HepG2 (cell line): ENCODE measurements around the gene PDE3B. TPM values are rescaled to one million over a fixed set of nuclear protein-coding genes. Genes with fewer than 3 reads are reported as not detected.
A peak's percentile ranks its signal among the peaks of the same experiment; 100 is the strongest.

Experiments used
- BORCS8-MEF2B ChIP-seq: sonication (generic); formaldehyde crosslinking; IDR thresholded peaks from 2 replicates; pipeline ENCODE4 v1.8.0; 2022; ENCODE audit warnings: mild to moderate bottlenecking, missing genetic modification reagents
- GABPA ChIP-seq, 2 experiments: IDR thresholded peaks; 2 replicates each; pipeline ENCODE4 v1.6.1; 2011 to 2016; ENCODE audit warnings: low read depth in 2 of 2, low read length in 1 of 2, missing biosample characterization in 1 of 2, missing genetic modification characterization in 1 of 2
- GABPB1 ChIP-seq: IDR thresholded peaks from 2 replicates; pipeline ENCODE4 v1.6.1; 2016; ENCODE audit warnings: mild to moderate bottlenecking, missing genetic modification reagents, moderate library complexity, missing compliant biosample characterization
- GFI1 ChIP-seq: sonication (generic); formaldehyde crosslinking; IDR thresholded peaks from 2 replicates; pipeline ENCODE4 v1.5.0; 2020; ENCODE audit warnings: missing genetic modification reagents, mild to moderate bottlenecking, borderline replicate concordance
- NFRKB ChIP-seq: fragments of 450-650 bp; IDR thresholded peaks from 2 replicates; pipeline ENCODE4 v1.6.1; 2017
- PHF21A ChIP-seq: sonication (generic); formaldehyde crosslinking; IDR thresholded peaks from 2 replicates; pipeline ENCODE4 v1.5.0; 2020; ENCODE audit warnings: mild to moderate bottlenecking, missing genetic modification reagents
- RBAK ChIP-seq: sonication (generic); formaldehyde crosslinking; IDR thresholded peaks from 2 replicates; pipeline ENCODE4 v1.5.1; 2020; ENCODE audit warnings: mild to moderate bottlenecking, missing genetic modification reagents
- RBM39 ChIP-seq: fragments of 200-400 bp; formaldehyde crosslinking; IDR thresholded peaks from one replicate; pipeline ENCODE4 v1.6.1; 2018; ENCODE audit warnings: antibody characterized with exemption, mild to moderate bottlenecking, low read depth, low read length; ENCODE audit not compliant: poor library complexity, severe bottlenecking
- SATB2 ChIP-seq: sonication (generic); formaldehyde crosslinking; IDR thresholded peaks from 2 replicates; pipeline ENCODE4 v1.5.0; 2020; ENCODE audit warnings: missing genetic modification reagents
- SIX1 ChIP-seq: sonication (generic); formaldehyde crosslinking; IDR thresholded peaks from 2 replicates; pipeline ENCODE4 v1.4.0; 2020; ENCODE audit warnings: missing genetic modification reagents, borderline replicate concordance
- SMARCC2 ChIP-seq: fragments of 450-650 bp; IDR thresholded peaks from 2 replicates; pipeline ENCODE4 v1.6.1; 2017; ENCODE audit warnings: antibody characterized with exemption, mild to moderate bottlenecking
- ZMAT3 ChIP-seq: sonication (generic); formaldehyde crosslinking; conservative IDR thresholded peaks from 2 replicates; pipeline ENCODE4 v1.7.0; 2021; ENCODE audit warnings: missing genetic modification reagents
- ZMYM2 ChIP-seq: sonication (generic); formaldehyde crosslinking; IDR thresholded peaks from 2 replicates; pipeline ENCODE4 v1.8.0; 2022; ENCODE audit warnings: mild to moderate bottlenecking, missing genetic modification reagents
- ZNF569 ChIP-seq: sonication (generic); formaldehyde crosslinking; IDR thresholded peaks from 2 replicates; pipeline ENCODE4 v1.5.0; 2020; ENCODE audit warnings: mild to moderate bottlenecking, missing genetic modification reagents, moderate library complexity, borderline replicate concordance
- ZNF75D ChIP-seq: sonication (generic); formaldehyde crosslinking; IDR thresholded peaks from 2 replicates; pipeline ENCODE4 v1.8.1; 2023; ENCODE audit warnings: missing genetic modification reagents, mild to moderate bottlenecking, borderline replicate concordance
- ZNF772 ChIP-seq: sonication (generic); formaldehyde crosslinking; IDR thresholded peaks from 2 replicates; pipeline ENCODE4 v1.5.0; 2020; ENCODE audit warnings: mild to moderate bottlenecking, missing genetic modification reagents
- polyA plus RNA-seq, 8 experiments: library from polyadenylated mRNA; depleted of rRNA in 3 of 8; stranded (reverse) in 7 of 8; unstranded in 1 of 8; fragments of >200 nt; fragmentation: Illumina TruSeq in 4 of 8; extraction: Trizol in 4 of 8; gene quantifications; 2 replicates each; pipeline versions ENCODE4 v1.2.1 to v1.2.3, GENCODE V29; 2011 to 2016; ENCODE audit warnings: low read depth in 4 of 8, missing spikeins in 1 of 8, mixed read lengths in 1 of 8; ENCODE audit not compliant: insufficient read depth in 1 of 8
- total RNA-seq, 5 experiments: library from RNA; depleted of rRNA; stranded (reverse); fragments of >200 nt; fragmentation: Illumina TruSeq; extraction: Trizol; gene quantifications; 2 replicates each; pipeline ENCODE4 v1.2.3, GENCODE V29; 2016; ENCODE audit warnings: low read depth in 1 of 5
- TF ChIP-seq, protein P1 (sequence below): sonication (generic); formaldehyde crosslinking; IDR thresholded peaks from 2 replicates; pipeline ENCODE4 v1.5.0; 2020; ENCODE audit warnings: missing genetic modification reagents, mild to moderate bottlenecking, borderline replicate concordance
- TF ChIP-seq, protein P2 (sequence below): sonication (generic); formaldehyde crosslinking; IDR thresholded peaks from 2 replicates; pipeline ENCODE4 v1.8.0; 2022; ENCODE audit warnings: missing genetic modification reagents, mild to moderate bottlenecking, moderate library complexity, borderline replicate concordance
- TF ChIP-seq, protein P3 (sequence below): sonication (generic); formaldehyde crosslinking; IDR thresholded peaks from 2 replicates; pipeline ENCODE4 v1.5.1; 2020; ENCODE audit warnings: mild to moderate bottlenecking, moderate library complexity, missing genetic modification reagents
- TF ChIP-seq, protein P4 (sequence below), 2 experiments: IDR thresholded peaks; 2 replicates each; pipeline ENCODE4 v1.6.1; 2011 to 2012; ENCODE audit warnings: low read length in 2 of 2, borderline replicate concordance in 1 of 2, low read depth in 1 of 2, mild to moderate bottlenecking in 1 of 2, moderate library complexity in 1 of 2
- TF ChIP-seq, protein P5 (sequence below): sonication (generic); formaldehyde crosslinking; conservative IDR thresholded peaks from 2 replicates; pipeline ENCODE4 v1.4.0; 2020; ENCODE audit warnings: missing genetic modification reagents

Gene PDE3B
- total and polyA plus RNA-seq, 2 of the 13 experiments (the other 11 are each of a cell fraction or from before 2014, with no cell fraction given), result 14.1 to 26.5 TPM

DNA sequence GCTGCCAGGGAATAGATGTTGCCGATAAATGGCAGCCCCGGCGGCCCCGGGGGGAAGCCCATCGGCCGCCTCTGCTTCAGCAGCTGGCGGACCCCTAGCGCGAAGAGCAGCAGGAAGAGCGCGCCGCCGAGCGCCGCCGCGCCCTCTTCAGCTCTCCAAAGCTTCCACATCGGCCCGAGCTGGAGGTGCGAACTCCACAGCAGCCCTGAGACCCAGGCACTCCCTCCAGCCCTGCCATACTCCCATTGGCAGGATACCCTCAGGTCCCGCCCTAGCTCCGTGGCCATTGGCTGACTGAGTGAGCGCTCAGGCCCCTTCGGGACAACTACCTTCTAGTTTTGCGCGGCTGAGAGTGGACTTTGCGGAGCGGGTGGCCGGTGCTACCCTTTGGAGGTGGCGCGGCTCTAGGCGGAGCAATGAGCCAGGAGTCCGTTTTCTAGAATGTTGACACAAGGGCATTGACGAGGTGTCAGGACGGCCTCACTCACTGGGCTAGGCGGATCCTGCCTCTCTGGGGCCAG is 248.5 kb downstream of the PDE3B start, which contains the start of gene CYP2R1 (continued):
- TF ChIP-seq, protein P1, sequence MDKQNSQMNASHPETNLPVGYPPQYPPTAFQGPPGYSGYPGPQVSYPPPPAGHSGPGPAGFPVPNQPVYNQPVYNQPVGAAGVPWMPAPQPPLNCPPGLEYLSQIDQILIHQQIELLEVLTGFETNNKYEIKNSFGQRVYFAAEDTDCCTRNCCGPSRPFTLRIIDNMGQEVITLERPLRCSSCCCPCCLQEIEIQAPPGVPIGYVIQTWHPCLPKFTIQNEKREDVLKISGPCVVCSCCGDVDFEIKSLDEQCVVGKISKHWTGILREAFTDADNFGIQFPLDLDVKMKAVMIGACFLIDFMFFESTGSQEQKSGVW (CRISPR knock-in tag), result no peak
- TF ChIP-seq, protein P2, sequence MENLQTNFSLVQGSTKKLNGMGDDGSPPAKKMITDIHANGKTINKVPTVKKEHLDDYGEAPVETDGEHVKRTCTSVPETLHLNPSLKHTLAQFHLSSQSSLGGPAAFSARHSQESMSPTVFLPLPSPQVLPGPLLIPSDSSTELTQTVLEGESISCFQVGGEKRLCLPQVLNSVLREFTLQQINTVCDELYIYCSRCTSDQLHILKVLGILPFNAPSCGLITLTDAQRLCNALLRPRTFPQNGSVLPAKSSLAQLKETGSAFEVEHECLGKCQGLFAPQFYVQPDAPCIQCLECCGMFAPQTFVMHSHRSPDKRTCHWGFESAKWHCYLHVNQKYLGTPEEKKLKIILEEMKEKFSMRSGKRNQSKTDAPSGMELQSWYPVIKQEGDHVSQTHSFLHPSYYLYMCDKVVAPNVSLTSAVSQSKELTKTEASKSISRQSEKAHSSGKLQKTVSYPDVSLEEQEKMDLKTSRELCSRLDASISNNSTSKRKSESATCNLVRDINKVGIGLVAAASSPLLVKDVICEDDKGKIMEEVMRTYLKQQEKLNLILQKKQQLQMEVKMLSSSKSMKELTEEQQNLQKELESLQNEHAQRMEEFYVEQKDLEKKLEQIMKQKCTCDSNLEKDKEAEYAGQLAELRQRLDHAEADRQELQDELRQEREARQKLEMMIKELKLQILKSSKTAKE (CRISPR knock-in tag), result no peak
- TF ChIP-seq ZMYM2 (CRISPR knock-in tag) (peak; percentile 94), ZNF772 (CRISPR knock-in tag) (no peak; the same call in 1 of the 2 replicates), SMARCC2 (no peak), GFI1 (0 out of 2 replicates have a peak, but pooled peaks have one; percentile 32), SIX1 (peak; percentile 36; the same call in 1 of the 2 replicates), BORCS8-MEF2B (CRISPR knock-in tag) (no peak), SATB2 (CRISPR knock-in tag) (0 out of 2 replicates have a peak, but pooled peaks have one; percentile 16), PHF21A (CRISPR knock-in tag) (peak; percentile 85), GABPB1 (CRISPR knock-in tag) (peak; percentile 44; the same call in 1 of the 2 replicates), NFRKB (no peak), GABPA (IDR thresholded peaks at IDR 0.05; ENCODE audit: low read depth, low read length) (no peak), GABPA (CRISPR knock-in tag; IDR thresholded peaks at IDR 0.05; ENCODE audit: low read depth) (no peak), ZMAT3 (CRISPR knock-in tag) (peak; percentile 83; the same call in 1 of the 2 replicates), RBM39 (peak; percentile 83), RBAK (CRISPR knock-in tag) (no peak), ZNF569 (no peak), ZNF75D (CRISPR knock-in tag) (no peak)
- TF ChIP-seq, protein P3, sequence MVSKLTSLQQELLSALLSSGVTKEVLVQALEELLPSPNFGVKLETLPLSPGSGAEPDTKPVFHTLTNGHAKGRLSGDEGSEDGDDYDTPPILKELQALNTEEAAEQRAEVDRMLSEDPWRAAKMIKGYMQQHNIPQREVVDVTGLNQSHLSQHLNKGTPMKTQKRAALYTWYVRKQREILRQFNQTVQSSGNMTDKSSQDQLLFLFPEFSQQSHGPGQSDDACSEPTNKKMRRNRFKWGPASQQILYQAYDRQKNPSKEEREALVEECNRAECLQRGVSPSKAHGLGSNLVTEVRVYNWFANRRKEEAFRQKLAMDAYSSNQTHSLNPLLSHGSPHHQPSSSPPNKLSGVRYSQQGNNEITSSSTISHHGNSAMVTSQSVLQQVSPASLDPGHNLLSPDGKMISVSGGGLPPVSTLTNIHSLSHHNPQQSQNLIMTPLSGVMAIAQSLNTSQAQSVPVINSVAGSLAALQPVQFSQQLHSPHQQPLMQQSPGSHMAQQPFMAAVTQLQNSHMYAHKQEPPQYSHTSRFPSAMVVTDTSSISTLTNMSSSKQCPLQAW (CRISPR knock-in tag), result no peak
- TF ChIP-seq, protein P4, sequence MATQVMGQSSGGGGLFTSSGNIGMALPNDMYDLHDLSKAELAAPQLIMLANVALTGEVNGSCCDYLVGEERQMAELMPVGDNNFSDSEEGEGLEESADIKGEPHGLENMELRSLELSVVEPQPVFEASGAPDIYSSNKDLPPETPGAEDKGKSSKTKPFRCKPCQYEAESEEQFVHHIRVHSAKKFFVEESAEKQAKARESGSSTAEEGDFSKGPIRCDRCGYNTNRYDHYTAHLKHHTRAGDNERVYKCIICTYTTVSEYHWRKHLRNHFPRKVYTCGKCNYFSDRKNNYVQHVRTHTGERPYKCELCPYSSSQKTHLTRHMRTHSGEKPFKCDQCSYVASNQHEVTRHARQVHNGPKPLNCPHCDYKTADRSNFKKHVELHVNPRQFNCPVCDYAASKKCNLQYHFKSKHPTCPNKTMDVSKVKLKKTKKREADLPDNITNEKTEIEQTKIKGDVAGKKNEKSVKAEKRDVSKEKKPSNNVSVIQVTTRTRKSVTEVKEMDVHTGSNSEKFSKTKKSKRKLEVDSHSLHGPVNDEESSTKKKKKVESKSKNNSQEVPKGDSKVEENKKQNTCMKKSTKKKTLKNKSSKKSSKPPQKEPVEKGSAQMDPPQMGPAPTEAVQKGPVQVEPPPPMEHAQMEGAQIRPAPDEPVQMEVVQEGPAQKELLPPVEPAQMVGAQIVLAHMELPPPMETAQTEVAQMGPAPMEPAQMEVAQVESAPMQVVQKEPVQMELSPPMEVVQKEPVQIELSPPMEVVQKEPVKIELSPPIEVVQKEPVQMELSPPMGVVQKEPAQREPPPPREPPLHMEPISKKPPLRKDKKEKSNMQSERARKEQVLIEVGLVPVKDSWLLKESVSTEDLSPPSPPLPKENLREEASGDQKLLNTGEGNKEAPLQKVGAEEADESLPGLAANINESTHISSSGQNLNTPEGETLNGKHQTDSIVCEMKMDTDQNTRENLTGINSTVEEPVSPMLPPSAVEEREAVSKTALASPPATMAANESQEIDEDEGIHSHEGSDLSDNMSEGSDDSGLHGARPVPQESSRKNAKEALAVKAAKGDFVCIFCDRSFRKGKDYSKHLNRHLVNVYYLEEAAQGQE (IDR thresholded peaks at IDR 0.05; ENCODE audit: borderline replicate concordance in 1 of 2, low read depth in 1 of 2, low read length in 2 of 2), result no peak
- TF ChIP-seq, protein P5, sequence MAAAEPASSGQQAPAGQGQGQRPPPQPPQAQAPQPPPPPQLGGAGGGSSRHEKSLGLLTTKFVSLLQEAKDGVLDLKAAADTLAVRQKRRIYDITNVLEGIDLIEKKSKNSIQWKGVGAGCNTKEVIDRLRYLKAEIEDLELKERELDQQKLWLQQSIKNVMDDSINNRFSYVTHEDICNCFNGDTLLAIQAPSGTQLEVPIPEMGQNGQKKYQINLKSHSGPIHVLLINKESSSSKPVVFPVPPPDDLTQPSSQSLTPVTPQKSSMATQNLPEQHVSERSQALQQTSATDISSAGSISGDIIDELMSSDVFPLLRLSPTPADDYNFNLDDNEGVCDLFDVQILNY, result no peak
